GM21737 (cell line): ENCODE results near the gene AKR1D1.
"Not testable (repeated sequence)": the region's sequence is repeated elsewhere in the genome, so short reads cannot be mapped to it uniquely, and the experiment has no call there.

Source experiments
- ATAC-seq: cut with Tn5 transposase; IDR thresholded peaks from one replicate; pipeline ENCODE4 v1.9.1; 2021; ENCODE audit warnings: mild to moderate bottlenecking, moderate library complexity; ENCODE audit not compliant: unreplicated experiment

AKR1D1 gene

DNA sequence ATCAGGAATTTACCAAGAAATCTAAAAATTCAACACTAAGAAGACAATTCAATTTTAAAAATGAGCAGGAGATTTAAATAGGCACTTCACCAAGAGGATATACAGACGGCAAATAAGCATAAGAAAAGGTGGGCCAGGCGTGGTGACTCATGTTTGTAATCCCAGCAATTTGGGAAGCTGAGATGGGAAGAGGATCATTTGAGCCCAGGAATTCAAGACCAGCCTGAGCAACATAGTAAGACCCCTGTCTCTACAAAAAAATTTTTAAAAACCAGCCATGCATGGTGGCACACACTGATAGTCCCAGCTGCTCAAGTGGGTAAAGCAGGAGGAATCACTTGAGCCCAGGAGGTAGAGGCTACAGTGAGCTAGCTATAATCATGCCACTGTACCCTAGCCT, 3.5 kb upstream of the AKR1D1 start:
- no peak for ATAC-seq

DNA sequence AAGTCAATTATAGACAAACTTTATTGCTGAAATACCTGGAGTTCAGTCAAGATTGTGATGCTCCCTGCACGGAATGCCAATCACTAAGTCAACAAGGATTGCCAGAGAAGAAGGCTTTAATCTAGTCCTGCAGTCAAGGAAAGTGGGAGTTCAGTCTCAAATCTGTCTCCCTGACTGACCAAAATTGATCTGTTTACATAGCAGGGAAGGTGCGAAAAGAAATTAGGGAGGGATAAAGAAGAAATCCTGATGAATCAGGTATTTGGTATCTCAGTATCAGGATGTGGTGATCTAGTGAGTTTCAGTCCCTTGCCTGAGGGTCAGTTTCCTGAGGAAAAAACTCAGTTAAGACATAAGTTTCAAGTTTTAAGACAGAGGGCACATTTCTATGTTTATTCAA, 2.1 kb upstream of the AKR1D1 start:
- ATAC-seq = no peak

- ATAC-seq = no peak
These were observed 1.7 kb upstream of the AKR1D1 start for GRCh38 chr7:138074540-138074939.

DNA sequence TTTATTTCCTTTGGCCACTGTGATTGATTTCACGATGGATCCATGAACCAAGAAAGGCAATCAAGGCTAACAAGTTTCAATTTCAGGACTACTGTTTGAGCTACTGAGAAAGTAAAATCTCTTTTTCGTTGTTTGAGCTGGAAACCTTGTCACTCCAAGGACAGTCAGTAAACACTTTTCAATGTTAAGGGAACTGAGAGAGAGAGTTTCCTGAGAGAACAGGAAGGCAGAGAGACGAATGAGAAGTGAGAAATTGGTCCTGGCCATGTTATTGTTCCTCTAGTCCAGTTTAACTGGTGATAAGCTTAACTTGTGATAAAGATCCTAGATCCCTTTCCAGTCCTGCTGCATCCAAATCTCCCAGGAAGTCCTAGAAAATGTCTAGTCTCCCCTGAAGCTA, 909 bp upstream of the AKR1D1 start:
- ATAC-seq = no peak

DNA sequence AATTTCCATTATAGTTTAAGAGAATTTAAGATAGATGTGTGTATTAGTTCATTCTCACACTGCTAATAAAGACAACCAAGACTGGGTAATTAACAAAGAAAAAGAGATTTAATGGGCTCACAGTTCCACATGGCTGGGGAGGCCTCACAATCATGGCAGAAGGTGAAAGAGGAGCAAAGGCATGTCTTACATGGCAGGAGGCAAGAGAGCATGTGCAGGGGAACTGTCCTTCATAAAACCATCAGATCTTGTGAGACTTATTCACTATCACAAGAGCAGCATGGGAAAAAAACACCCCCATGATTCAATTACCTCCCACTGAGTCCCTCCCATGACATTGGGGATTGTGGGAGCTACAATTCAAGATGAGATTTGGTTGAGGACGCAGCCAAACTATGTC, 473 bp upstream of the AKR1D1 start:
- not testable (repeated sequence) for ATAC-seq

GRCh38 chr7:138077809-138078208, 1.6 kb downstream of the AKR1D1 start:
- ATAC-seq = no peak

DNA sequence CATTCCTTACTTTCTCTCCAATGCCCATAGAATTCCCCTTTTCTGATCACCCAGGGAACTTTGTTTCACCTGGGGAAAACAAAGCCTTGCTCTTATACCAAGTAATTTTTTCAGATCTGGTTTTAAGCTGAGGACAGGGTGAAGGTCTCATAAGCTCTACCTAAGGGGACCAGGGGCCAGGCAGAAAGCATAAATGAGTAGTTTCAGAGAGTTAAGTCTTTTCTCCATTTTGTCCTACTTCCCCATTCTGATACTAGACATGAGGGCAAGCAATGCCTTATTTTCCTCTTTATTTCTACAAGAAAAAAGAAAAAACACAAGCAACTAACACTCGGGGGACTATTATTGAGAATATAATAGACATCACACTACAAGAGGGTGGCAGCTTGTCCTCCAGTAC, 2.9 kb downstream of the AKR1D1 start:
- ATAC-seq = no peak

- no peak for ATAC-seq
These were observed 5.6 kb downstream of the AKR1D1 start for GRCh38 chr7:138081868-138082267.

DNA sequence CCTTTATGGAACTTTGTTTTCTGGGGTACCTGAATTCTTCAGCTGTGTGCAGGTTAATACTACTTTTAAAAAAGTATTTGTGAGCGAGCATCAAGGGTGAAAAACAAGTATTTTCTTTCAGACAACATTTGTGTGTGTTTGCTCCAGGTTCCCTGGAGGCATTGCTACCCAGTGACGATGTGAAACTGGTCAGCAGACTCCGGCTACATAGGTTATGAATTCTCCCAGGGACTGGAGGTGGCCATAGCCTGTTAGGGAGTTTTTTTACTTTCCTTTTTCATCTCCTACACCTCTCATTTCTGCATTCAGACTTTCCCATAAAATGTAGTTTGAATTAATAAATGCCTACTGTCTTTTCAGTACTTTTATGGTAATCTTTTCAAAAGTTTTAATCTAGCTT, 7.6 kb downstream of the AKR1D1 start:
- ATAC-seq = no peak

DNA sequence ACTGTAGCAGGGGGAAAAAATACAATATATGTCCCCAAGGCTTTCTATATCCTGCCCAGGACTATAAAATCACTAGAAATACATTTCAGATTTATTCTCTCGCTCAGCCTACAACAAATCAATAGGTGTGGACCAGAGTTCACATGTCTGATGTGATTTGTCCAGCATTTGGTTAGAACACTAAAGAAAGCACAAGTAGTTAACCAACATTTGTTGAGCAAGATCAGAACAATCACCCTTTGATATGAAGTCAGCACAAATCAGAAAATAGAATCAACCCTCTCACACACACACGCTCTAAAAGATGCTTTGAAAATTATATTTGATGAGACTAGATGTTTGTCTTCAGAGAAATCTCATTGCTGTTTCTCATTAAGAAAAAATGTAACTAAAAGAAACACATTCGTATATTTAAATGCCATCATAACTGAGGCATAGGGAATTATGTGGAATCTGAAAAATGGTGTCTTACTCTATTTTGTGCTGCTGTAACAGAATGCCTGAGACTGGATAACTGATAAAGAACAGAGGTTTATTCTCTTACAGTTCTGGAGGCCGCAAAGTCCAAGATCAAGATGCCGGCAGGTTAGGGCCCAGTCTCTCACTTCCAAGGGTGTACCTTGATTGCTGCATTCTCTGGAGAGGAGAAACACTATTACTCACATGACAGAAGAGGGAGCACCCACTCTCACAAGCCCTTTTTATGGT, 10.5 kb downstream of the AKR1D1 start:
- no peak for ATAC-seq

DNA sequence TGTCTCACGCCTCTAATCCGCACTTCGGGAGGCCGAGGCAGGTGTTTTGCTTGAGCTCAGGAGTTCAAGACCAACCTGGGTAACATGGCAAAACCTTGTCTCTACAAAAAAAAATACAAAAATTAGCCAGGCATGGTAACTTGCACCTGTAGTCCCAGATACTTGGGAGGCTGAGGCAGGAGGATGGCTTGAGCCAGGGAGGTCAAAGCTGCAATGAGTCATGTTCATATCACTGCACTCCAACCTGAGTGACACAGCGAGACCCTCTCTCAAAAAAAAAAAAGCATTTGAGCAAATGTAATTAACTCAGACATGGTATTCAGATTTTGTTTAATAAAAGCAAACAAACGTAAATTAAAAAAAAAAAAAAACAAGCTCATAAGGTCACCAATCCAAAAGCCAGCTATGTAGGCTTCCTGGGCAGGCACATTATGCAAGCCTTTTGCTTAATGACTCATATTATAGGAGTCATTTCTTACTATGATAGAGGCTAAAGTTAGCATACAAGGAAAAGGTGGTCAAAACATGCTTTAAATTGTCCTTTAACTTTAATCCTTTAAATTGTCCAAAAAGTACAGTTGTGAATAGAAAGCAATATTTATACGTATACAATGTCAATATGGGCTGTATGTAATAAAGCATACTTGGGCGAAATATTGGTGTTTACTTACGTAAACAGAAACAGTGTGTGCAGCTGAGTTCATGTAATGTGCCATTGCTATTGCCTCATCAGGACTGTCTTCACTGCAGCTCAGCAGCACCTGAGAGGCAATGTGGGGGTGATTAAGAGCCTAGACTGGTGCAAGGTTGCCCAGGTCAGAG, 13.0 kb downstream of the AKR1D1 start:
- no peak for ATAC-seq

- no peak for ATAC-seq
These were observed 14.8 kb downstream of the AKR1D1 start for GRCh38 chr7:138091032-138091431.

- ATAC-seq = not testable (repeated sequence)
These were observed 15.6 kb downstream of the AKR1D1 start for GRCh38 chr7:138091840-138092239.

GRCh38 chr7:138092486-138093028, 16.3 kb downstream of the AKR1D1 start:
- no peak for ATAC-seq

- no peak for ATAC-seq
These were observed 20.0 kb downstream of the AKR1D1 start for GRCh38 chr7:138095972-138096935.

DNA sequence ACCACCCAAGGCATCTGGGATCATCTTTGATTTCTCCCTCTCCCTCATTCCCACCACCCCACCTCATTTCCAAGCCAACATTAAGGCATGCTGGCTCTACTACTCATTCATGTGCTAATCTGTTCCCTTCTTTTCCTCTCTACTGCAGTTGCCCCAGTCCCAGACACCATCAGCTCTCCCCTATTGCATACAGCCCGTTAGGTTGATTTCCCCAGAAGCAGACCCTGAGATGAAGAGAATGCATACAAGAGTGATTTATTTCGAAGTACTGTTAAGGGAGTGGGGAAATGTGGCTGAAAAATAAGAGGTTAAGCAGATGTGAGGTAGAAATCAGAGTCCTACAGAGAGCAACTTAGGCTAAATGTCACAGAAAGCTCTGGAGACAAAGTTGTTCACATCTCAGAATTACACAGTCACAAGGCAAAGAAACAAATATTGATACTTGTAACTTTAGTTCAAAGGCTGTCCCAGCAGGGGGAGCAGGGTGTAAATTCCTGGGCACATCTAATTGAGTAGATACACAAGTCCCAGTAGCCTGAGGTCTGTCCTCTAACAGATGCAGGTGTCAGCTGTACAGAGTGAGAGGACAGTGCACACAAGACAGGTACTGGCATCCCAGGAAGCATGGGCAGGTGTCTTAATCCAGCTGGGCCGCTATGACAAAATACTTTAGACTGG, 20.9 kb downstream of the AKR1D1 start:
- ATAC-seq = no peak

- ATAC-seq = no peak
These were observed 23.6 kb downstream of the AKR1D1 start for GRCh38 chr7:138099813-138100212.

GRCh38 chr7:138105221-138105620, 29.0 kb downstream of the AKR1D1 start:
- ATAC-seq = no peak

DNA sequence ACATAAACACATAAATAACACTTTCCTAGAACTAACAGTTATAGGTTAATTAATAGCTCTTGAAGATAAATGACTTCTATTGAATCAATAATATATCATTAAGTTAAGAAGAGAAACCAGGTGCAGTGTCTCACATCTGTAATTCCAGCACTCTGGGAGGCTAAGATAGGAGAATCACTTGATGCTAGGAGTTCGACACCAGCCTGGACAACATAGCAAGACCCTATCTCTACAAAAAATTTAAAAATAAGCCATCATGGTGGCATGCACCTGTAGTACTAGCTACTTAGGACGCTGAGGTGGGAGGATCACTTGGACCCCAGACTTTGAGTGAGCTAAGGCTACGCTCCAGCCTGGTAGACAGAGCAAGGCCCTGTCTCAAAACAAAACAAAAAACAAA, 38.8 kb downstream of the AKR1D1 start:
- no peak for ATAC-seq

DNA sequence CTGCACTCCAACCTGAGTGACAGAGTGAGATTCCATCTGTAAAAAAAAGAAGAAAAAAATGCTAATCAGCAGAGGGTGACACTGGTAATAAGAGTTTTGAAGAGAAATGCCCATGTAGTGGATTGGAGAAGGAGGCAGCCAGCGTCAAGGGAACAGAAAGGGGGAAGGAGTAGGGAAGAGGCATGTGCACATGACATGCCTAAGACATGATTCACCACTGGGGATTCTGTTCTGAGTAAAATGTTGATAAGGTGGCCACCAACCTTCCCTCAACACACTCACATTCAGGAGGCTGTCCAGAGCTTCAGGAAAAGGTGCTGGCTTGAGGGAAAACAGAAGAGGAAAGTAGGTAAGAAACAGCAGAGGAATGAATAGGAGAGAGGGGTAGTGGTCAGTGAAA, 39.9 kb downstream of the AKR1D1 start:
- ATAC-seq = no peak
